Heart left ventricle (tissue), 16 donors: ENCODE results near the gene CENPO. TPM values are rescaled to one million over a fixed set of nuclear protein-coding genes. Genes with fewer than 3 reads are reported as not detected.

Experiments
- ATAC-seq, 4 donors: fragments of 200-7000 bp; cut with Tn5 transposase; one replicate each; pipeline ENCODE4 v1.9.1; 2020 to 2022; ENCODE audit warnings: moderate library complexity in 4 of 4, mild to moderate bottlenecking in 3 of 4, moderate number of reproducible peaks in 1 of 4
- DNase-seq, 5 donors: peaks; one replicate each; pipeline ENCODE4 v3.0.0-alpha.2; 2020
- H3K27ac ChIP-seq, 12 donors: fragments of 200-600 bp; sonication (generic) in 4 of 12; one replicate each; pipeline versions ENCODE4 v1.5.0 to v1.8.0; 2016 to 2022; ENCODE audit warnings: mild to moderate bottlenecking in 2 of 12
- H3K27me3 ChIP-seq, 9 donors: fragments of 200-600 bp; sonication (generic) in 2 of 9; one replicate each; pipeline versions ENCODE4 v1.5.1 to v1.8.0; 2016 to 2022; ENCODE audit warnings: mild to moderate bottlenecking in 3 of 9
- H3K36me3 ChIP-seq, 9 donors: fragments of 200-600 bp; sonication (generic) in 2 of 9; one replicate each; pipeline versions ENCODE4 v1.5.0 to v1.8.0; 2018 to 2022; ENCODE audit warnings: mild to moderate bottlenecking in 2 of 9
- H3K4me1 ChIP-seq, 12 donors: fragments of 200-600 bp; sonication (generic) in 4 of 12; one replicate each; pipeline versions ENCODE4 v1.5.0 to v1.8.0; 2016 to 2022; ENCODE audit warnings: mild to moderate bottlenecking in 3 of 12
- H3K4me3 ChIP-seq, 12 donors: fragments of 200-600 bp; sonication (generic) in 4 of 12; one replicate each; pipeline versions ENCODE4 v1.5.0 to v1.8.0; 2017 to 2022; ENCODE audit warnings: mild to moderate bottlenecking in 9 of 12, moderate library complexity in 4 of 12
- H3K9me3 ChIP-seq, 12 donors: fragments of 200-600 bp; sonication (generic) in 4 of 12; one replicate each; pipeline versions ENCODE4 v1.5.0 to v1.8.0; 2016 to 2022; ENCODE audit warnings: mild to moderate bottlenecking in 1 of 12
- POLR2A ChIP-seq, 2 donors: fragments of 450-650 bp; IDR thresholded peaks; one replicate each; pipeline ENCODE4 v1.6.1; 2017; ENCODE audit warnings: antibody characterized with exemption in 2 of 2, mild to moderate bottlenecking in 2 of 2, moderate library complexity in 2 of 2
- WGBS, 4 donors: extraction: QIAGEN DNeasy Blood & Tissue Kit in 2 of 4; methylation state at CpG; one replicate each; pipeline versions ENCODE4 v1.1.5 to v1.1.7; 2013 to 2018; 5-methylcytosine and 5-hydroxymethylcytosine counted together
- intact Hi-C, 10 donors: fragments of 100-400 bp; cut with DNase I; formaldehyde crosslinking; loops; one replicate each; pipeline versions ENCODE4 v1.11.1 to v1.14.2; 2022
- polyA plus RNA-seq, 2 donors: library from polyadenylated mRNA; stranded (reverse); fragments of 200-250 nt; gene quantifications; one replicate each; pipeline ENCODE4 v1.2.3, GENCODE V29; 2013
- total RNA-seq, 9 donors: library from RNA; depleted of rRNA in 2 of 9; stranded (reverse); fragments of >200 nt in 2 of 9; fragmentation: NEBNext Ultra II Directional in 3 of 9; extraction: Animal tissue kit (Norgen Biotek cat#: 25700) in 3 of 9; gene quantifications; one replicate each; pipeline versions ENCODE4 v1.1.0 to v1.2.4, GENCODE V29; 2016 to 2023
- TF ChIP-seq, protein P1 (sequence below), 12 donors: fragments of 200-600 bp; sonication (generic) in 4 of 12; IDR thresholded peaks; one replicate each; pipeline versions ENCODE4 v1.5.0 to v1.8.0; 2018 to 2022; ENCODE audit warnings: antibody characterized with exemption in 12 of 12, mild to moderate bottlenecking in 5 of 12
- donor health status: ischemic (EF 13 %, LVEDD 7.1; RV severe dilation, severe dysfunction).
- donor health status: healthy with polysubstance abuse.
- donor health status: DM: no; HTN: yes; CAD: no.
- donor health status: DM: no; HTN: no; CAD: no.
- donor health status: ischemic (EF 25% LVEDD 6.9; RV normal size, moderate dysfunction).
- donor health status: ischemic (EF 25% LVEDD 5.7; RV mildly dilated, moderate dysfunction).
- donor health status: healthy.
- donor health status: DM: yes; HTN: yes; CAD: no.
- donor health status: ischemic (EF 35%, LVEDD 5.7; RV mildly dilated, moderate dysfunction).
- donor health status: nonischemic (EF 11% LVEDD 7.7; RV severe dilation, severe dysfunction).
- donor health status: DM: yes; HTN: yes; CAD: no.
- donor health status: PGD.
- donor health status: ischemic (EF 29% LVEDD 5.4; RV normal size, mild dysfunction).
- donor health status: nonischemic (EF 23%, LVEDD 6.1; RV moderate dilation, normal function).

Gene CENPO
- total and polyA plus RNA-seq, 11 donors: 1.5 to 9.2 (median 2.4) TPM

DNA sequence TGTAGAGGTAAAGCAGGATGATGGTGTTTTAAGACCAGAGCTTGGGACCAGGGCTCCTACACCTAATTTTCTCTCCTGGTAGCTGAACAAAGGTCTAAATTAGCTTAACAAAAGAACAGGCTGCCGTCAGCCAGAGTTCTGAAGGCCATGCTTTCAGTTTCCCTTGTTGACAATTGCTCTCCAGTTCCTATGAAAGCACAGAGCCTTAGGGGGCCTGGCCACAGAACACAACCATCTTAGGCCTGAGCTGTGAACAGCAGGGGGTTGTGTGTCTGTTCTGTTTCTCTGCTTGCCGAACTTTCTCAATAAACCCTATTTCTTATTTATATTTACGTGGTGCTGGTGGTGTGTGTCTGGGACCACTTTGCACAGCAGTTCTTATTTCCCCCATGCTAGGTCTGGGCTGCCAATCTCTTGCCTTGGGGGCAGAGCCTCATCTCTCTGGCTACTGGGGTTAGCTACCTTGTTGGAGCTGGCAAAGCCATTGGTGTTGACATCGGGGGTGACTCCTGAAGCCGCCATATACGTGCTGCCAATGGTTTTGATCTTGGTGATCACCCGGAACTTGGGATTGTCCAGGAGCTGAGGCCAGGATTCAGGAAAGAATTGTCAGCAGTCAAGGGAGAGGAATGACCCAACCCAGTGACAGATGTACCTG, 29.0 kb downstream of the CENPO start:
- Histone ChIP-seq H3K9me3 (no peaks in the 10 kb centered on the region), H3K36me3 (peaks cover 0 to 64% (median 27%) of the 10 kb centered on the region in 9 donors)
- intact Hi-C loops: loop anchor here in 2 of 10 donors (10.0 kb wide), 2 partner anchors 373 to 597 kb away; no protein-coding TSS in a partner anchor

DNA sequence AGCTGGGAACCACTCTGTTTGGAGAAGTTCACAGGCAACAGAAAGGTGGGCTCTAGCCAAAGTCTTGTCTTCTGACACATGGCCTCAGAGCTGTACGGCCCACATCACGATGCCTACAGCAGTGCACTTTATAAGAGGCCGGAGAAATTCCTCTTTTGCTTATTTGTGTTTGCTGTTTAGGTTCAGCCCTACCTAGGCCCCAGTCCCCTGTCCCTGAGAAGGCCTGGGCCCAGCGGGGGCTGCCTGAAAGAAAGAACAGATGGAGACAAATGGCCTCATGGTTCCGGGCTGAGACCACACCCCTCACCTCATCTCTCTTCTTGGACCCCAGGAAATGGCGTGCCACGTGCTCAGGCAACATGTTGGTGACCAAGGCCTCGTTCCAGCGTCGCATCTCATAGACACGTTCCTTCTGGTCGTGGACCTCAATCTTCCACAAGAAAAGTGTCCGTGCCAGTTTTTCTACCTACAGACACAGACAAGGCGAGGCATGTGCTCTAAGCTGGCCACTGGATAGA, 30.9 kb downstream of the CENPO start:
- H3K36me3 ChIP-seq: peaks cover 0 to 47% (median 23%) of the 10 kb centered on the region in 9 donors
- no peak overlapping the region for H3K27ac ChIP-seq
- intact Hi-C loops: loop anchor here in 2 of 10 donors (10.0 kb wide), 2 partner anchors 371 to 599 kb away; no protein-coding TSS in a partner anchor
- H3K4me1 ChIP-seq: peaks cover 0 to 16% (median 12%) of the 10 kb centered on the region in 12 donors
- ATAC-seq: no peak
- no peak for DNase-seq
- TF ChIP-seq, protein P1, sequence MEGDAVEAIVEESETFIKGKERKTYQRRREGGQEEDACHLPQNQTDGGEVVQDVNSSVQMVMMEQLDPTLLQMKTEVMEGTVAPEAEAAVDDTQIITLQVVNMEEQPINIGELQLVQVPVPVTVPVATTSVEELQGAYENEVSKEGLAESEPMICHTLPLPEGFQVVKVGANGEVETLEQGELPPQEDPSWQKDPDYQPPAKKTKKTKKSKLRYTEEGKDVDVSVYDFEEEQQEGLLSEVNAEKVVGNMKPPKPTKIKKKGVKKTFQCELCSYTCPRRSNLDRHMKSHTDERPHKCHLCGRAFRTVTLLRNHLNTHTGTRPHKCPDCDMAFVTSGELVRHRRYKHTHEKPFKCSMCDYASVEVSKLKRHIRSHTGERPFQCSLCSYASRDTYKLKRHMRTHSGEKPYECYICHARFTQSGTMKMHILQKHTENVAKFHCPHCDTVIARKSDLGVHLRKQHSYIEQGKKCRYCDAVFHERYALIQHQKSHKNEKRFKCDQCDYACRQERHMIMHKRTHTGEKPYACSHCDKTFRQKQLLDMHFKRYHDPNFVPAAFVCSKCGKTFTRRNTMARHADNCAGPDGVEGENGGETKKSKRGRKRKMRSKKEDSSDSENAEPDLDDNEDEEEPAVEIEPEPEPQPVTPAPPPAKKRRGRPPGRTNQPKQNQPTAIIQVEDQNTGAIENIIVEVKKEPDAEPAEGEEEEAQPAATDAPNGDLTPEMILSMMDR (IDR thresholded peaks at IDR 0.05): no peak
- TF ChIP-seq POLR2A (IDR thresholded peaks at IDR 0.05): no peak
- no peaks in the 10 kb centered on the region for H3K9me3 ChIP-seq
- H3K27me3 ChIP-seq: no peaks in the 10 kb centered on the region
- 95 to 98% (median 95%) methylated on average over 12 to 14 of the region's 14 CpGs for WGBS, 4 donors
- H3K4me3 ChIP-seq: no peak overlapping the region

More for the DNA sequence above, 29.0 kb downstream of the CENPO start:
- ATAC-seq (no peak), DNase-seq (no peak)
- no peak overlapping the region for H3K4me3 ChIP-seq
- no peak overlapping the region for H3K27ac ChIP-seq
- peaks cover 0 to 10% (median 2%) of the 10 kb centered on the region in 12 donors for H3K4me1 ChIP-seq
- WGBS, 4 donors: 92 to 93% (median 92%) methylated on average over 7 of the region's 7 CpGs
- H3K27me3 ChIP-seq: no peaks in the 10 kb centered on the region
- TF ChIP-seq POLR2A (IDR thresholded peaks at IDR 0.05): no peak
- TF ChIP-seq, protein P1 (IDR thresholded peaks at IDR 0.05): no peak

DNA sequence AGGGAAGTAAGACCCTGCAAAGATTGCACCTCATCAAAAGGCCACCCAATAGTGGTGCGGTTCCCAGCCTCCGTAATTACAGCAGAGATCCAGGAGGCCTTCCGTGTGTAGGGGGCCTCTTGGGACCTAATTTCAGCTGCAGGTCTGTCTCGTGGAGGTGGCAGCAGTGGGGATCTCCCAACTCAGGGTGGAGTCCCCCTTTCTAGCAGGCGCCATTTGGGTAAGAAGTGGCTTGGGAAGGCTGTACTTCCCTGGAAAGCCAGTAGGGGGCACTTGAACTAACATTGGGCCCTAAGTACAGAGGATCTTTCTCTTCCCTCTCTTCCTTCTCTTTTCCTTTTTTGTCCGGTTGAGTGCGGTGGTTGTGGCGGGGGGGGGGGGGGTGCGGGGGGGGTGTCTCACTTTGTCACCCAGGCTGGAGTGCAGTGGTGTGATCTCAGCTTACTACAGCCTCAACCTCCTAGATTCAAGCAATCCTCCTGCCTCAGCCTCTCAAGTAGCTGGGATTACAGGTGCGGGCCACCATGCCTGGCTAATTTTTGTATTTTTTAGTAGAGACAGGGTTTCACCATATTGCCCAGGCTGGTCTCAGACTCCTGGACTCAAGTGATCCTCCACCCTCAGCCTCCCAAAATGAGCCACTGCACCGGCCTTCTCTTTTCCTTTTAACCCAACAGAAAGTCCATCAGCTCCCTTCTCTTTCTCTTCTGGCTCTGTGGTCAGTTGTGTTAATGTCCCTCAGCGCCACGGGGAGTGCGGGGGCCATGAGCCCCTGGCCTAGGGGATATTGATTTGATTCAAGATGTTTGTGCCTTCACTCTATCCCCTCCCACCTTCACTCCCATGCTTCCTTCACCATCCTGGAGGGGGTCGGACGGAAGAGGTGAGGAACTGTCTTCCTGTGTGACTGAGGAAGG, 32.0 kb downstream of the CENPO start:
- H3K27me3 ChIP-seq: no peaks in the 10 kb centered on the region
- intact Hi-C loops: loop anchor here in 3 of 10 donors (5.0 to 10.0 kb wide), 4 partner anchors 33 to 600 kb away; partner anchors contain the start of genes CENPO (in 1 of the 3) and PTRHD1 (in 1 of the 3)
- peaks cover 0 to 16% (median 11%) of the 10 kb centered on the region in 12 donors for H3K4me1 ChIP-seq
- no peaks in the 10 kb centered on the region for H3K9me3 ChIP-seq
- no peak overlapping the region for H3K27ac ChIP-seq
- WGBS, 4 donors: 87 to 90% (median 89%) methylated on average over 16 of the region's 16 CpGs
- peaks cover 0 to 36% (median 19%) of the 10 kb centered on the region in 9 donors for H3K36me3 ChIP-seq
- TF ChIP-seq, protein P1 (IDR thresholded peaks at IDR 0.05): peak in 10 of 12 donors; percentile 24 to 45 (median 38)
- TF ChIP-seq POLR2A (IDR thresholded peaks at IDR 0.05): no peak
- ATAC-seq (no peak), DNase-seq (no peak)
- no peak overlapping the region for H3K4me3 ChIP-seq
